HG03064 (cell line): ENCODE data around the gene BTLA.
"Not testable (repeated sequence)": the region's sequence is repeated elsewhere in the genome, so short reads cannot be mapped to it uniquely, and the experiment has no call there.

Experiments
- ATAC-seq: cut with Tn5 transposase; IDR thresholded peaks from one replicate; pipeline ENCODE4 v1.9.1; 2021; ENCODE audit warnings: low read depth; ENCODE audit not compliant: unreplicated experiment

The BTLA gene

DNA sequence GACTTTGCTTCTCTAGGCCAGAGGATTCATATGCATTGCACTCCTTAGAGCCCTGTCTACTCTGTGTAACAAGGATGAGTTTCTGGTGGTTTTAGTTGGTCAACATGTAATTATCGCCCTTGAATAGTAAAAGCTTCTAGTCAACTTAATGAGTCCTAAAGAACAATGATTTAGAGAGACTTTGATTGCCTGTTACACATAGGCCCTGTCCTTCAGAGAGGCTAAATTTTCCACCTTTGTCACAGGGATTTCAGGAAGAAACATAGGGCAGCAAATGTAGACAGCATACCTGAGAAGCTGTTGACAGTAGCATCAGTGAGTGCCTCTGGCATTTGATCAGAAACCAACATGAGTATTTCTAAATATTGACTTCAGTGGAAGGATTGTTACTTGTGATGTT lies 7.1 kb downstream of the BTLA start:
- ATAC-seq, result no peak

GRCh38 chr3:112491373-112491772 lies 7.9 kb downstream of the BTLA start:
- ATAC-seq, result no peak

GRCh38 chr3:112489674-112490479 lies 9.4 kb downstream of the BTLA start:
- ATAC-seq, result peak; percentile 50

- no peak for ATAC-seq
Measured at GRCh38 chr3:112486811-112487505, 12.3 kb downstream of the BTLA start.

DNA sequence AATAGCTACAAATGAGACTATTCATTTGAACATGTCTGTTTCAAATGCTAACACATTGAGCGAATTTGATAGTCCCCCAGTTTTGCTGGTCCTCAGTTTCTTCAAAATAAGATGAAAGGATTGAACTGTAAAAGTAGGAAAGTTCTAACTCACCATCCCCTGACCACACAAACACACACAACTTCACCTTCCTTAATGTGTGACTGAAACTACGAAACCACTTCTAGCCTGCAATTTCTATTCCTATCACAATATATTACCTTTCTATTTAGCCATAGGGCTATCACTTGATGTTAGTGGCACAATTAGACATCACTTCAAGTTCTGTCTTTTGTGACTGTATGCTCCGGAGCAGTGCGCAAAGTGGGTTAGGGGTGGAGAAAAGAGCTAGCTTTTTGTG lies 14.9 kb downstream of the BTLA start:
- ATAC-seq, result no peak

DNA sequence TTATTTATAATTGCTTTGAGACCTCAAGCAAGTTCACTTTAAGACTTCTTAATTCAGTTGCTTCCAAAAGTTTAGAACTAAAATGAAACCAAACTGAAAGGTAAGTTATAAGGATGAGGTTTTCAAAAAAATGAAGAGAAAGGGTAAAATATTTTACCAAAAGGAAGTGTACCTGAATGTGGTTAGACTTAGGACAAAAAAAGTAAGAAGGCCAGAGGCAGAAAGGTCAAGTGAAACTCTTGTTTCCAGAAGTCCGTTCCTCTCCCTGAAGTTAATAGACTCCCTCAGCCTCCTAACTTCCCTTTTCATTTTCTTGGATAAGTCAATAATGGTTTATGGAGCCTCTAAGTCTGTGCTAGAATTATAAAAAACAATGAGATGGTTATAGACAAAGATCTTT lies 16.6 kb downstream of the BTLA start:
- ATAC-seq, result no peak

DNA sequence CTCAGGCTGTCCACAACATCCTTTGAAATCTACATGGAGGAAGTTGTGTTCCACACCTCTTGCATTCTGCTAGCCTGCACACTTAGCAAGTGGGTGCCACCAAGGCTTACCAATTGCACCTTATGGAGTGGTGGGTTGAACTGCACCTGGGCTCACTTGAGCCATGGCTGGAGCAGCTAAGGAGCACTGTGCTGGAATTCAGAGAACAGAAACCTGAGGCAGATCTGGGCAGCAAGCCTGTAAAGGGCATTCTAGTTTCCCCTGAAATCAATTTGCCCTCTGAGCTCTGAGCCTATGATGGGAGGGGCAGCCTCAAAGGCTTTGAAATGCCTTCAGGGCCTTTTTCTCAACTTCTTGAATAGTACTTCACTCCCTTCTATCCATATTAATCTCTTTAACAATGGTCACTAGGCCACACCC lies 18.0 kb downstream of the BTLA start:
- no peak for ATAC-seq

- ATAC-seq, result no peak
Measured at GRCh38 chr3:112477891-112478290, 21.4 kb downstream of the BTLA start.

DNA sequence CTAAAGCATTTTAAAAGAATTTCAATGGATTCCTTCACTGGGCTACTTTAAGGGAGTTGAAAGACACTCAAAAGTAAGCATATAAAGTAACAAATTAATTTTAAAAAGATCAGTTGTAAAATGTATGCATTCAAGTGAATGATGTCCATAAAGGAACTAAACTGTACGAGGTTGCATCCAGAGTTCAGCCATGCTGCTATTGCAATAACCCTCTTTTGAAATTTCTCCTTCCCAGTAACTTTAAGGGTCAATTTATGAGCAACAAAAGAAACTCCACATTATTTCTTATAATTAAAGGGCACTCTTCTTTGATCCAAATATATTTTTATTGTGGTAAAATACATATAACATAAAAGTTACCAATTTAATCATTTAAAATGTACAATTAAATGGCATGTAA lies 22.9 kb downstream of the BTLA start:
- no peak for ATAC-seq

GRCh38 chr3:112474796-112475195 lies 24.5 kb downstream of the BTLA start:
- ATAC-seq, result no peak

DNA sequence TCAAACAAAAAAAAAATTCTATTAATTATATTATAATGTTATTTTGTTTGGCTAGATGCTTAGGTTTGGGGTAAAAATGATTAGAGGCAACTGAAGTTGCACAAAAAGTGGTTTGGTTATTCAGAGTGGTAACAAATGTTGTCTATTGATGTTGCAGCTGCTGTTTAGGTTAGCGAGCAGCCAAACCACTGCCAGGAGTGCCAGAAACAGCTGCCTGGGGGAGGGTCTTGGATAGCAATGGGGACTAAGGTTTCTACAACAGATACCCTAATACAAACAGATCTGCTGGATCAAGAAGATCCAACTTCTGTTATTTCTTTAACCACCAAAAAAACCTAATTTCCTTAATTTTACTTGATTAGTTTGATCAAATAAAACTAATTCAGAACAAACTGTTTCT lies 26.6 kb downstream of the BTLA start:
- no peak for ATAC-seq

- ATAC-seq, result no peak
Measured at GRCh38 chr3:112471596-112472325, 27.5 kb downstream of the BTLA start.

- ATAC-seq, result no peak
Measured at GRCh38 chr3:112470788-112471187, 28.5 kb downstream of the BTLA start.

- no peak for ATAC-seq
Measured at GRCh38 chr3:112469671-112470070, 29.6 kb downstream of the BTLA start.

DNA sequence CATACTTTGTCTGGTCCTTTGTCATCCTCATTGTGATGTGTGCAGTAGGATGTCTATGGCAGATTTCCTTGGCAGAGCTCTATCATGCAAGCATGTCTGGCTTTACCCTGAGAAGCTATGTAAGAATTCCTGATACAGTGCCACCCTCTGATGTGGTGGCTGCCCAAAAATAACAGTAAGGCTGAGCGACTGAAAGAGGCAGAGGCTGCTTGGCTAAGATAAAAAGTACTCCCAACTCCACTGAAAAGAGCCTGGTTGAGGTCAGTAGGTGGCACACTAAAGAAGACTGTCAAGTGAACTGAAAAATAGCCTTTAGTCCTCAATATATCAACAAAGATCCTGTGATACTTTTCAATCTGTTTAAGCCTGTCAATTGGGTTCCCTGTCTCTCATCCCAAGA lies 31.7 kb downstream of the BTLA start:
- no peak for ATAC-seq

DNA sequence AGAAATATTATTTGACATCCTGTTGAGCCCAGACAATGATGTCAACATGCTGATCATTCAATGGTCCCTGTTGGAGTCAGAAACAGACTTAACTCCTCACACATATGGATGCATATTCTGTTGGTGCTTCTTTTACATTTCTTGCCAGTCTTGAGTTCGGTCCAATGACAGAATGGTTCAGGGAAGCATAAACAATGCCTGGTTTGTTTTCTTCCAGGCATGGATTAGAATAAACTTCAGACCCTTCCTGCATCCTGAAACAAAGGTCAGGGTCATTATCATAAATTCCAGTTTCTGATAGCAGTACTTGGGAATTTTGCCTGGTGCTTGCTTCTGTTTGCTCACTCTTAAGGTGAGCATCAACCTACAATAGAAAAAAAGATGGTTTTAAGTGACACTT lies 33.3 kb downstream of the BTLA start:
- ATAC-seq, result no peak

DNA sequence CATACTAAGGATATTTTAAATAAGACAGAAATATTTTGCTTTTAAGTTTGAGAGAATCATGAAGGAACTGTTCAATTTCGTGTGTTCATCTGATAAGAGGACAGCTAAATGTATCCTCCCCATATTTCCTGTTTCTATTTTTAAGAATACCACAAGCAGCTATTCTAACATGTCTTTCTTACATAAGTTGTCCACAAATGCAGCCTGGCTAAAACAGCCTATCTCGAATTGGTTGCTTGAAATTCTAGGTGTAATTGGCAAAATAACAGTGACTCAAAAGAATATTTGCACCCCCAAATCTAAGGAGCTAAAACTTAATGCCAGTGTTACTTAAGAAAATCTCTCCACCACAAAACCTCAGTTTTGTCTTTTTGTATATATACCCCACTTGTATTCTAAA lies 35.0 kb downstream of the BTLA start:
- ATAC-seq, result peak; percentile 27

GRCh38 chr3:112463250-112463649 lies 36.0 kb downstream of the BTLA start:
- ATAC-seq, result peak; percentile 39

DNA sequence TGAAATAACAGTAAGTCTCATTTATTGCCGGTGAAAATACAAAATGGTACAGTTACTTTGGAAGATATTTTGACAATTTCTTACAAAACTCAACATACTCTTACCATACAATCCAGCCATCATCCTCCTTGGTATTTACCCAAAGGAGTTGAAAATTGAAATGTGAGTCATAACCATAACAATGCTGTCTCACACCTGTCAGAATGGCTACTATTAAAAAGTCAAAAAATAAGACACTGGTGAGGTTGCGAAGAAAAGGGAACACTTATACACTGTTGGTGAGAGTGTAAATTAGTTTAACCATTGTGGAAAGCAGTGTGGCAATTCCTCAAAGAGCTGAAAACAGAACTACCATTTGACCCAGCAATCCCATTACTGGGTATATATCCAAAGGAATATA lies 37.5 kb downstream of the BTLA start:
- not testable (repeated sequence) for ATAC-seq

- ATAC-seq, result peak; percentile 44
Measured at GRCh38 chr3:112460519-112461195, 38.6 kb downstream of the BTLA start.

DNA sequence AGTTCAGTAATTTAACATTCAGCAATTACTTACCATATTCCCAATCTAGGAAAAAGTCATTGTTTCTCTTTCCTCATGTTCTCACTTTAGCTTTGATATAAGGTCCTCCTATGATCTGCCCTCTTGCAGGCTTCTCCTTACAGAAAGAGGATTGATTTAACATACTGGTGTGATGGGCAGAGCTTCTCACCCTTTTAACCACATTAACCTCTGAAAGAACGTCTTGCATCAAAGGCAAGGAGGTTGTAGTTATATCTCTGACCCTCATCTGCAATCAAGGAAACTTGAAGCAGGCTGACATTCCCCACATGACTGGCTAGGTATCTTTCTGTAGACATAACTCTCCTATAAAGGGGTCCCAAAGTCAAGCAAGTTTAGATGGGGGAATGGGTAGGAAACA lies 39.5 kb downstream of the BTLA start:
- ATAC-seq, result peak; percentile 44
